H1 (cell line): Measurements from ENCODE around the gene GPALPP1. TPM values are rescaled to one million over a fixed set of nuclear protein-coding genes. Genes with fewer than 3 reads are reported as not detected.

Experiments
- CTCF ChIA-PET: fragments of 300-600 bp; sonication (Branson Sonifier 250); formaldehyde crosslinking; loops from one replicate; lab custom pipeline; 2021; ENCODE audit not compliant: partially characterized antibody; lab: Charles Lee
- POLR2A ChIA-PET: fragments of 300-600 bp; sonication (Branson Sonifier 250); formaldehyde crosslinking; loops from one replicate; lab custom pipeline; 2021; ENCODE audit warnings: inconsistent platforms; ENCODE audit not compliant: partially characterized antibody; lab: Charles Lee
- DNase-seq, 2 experiments: peaks; one replicate each; pipeline versions ENCODE4 v3.0.0 to v3.0.0-alpha.2; 2010 to 2022; ENCODE audit warnings: low spot score in 2 of 2, low read depth in 1 of 2, mixed read lengths in 1 of 2
- FAIRE-seq: peaks from 2 replicates; lab custom pipeline; 2011; peaks lifted over from hg19 to GRCh38; lab: Jason Lieb, UNC
- H2AFZ ChIP-seq: 2 replicates; pipeline ENCODE4 v1.8.1; 2012; ENCODE audit warnings: low read length, inconsistent platforms
- H2AK5ac ChIP-seq: 2 replicates; pipeline ENCODE4 v1.6.1; 2013; ENCODE audit warnings: low read depth, low read length
- H2BK120ac ChIP-seq: replicated peaks from 2 replicates; pipeline ENCODE3; 2013; ENCODE audit warnings: low read depth, low read length, inconsistent platforms
- H2BK12ac ChIP-seq: 2 replicates; pipeline ENCODE4 v1.6.1; 2013; ENCODE audit warnings: low read depth, low read length
- H2BK15ac ChIP-seq: 2 replicates; pipeline ENCODE4 v1.6.1; 2013; ENCODE audit warnings: low read length
- H2BK20ac ChIP-seq: 2 replicates; pipeline ENCODE4 v1.6.1; 2013; ENCODE audit warnings: low read length
- H2BK5ac ChIP-seq: 2 replicates; pipeline ENCODE4 v1.6.1; 2013; ENCODE audit warnings: low read depth, low read length
- H3K14ac ChIP-seq: 2 replicates; pipeline ENCODE4 v1.6.1; 2013; ENCODE audit warnings: inconsistent platforms; ENCODE audit not compliant: insufficient read length
- H3K18ac ChIP-seq: 2 replicates; pipeline ENCODE4 v1.6.1; 2013; ENCODE audit warnings: low read length; ENCODE audit errors: extremely low read depth
- H3K23ac ChIP-seq: 2 replicates; pipeline ENCODE4 v1.6.1; 2013; ENCODE audit warnings: inconsistent platforms; ENCODE audit not compliant: insufficient read length
- H3K23me2 ChIP-seq: 2 replicates; pipeline ENCODE4 v1.6.1; 2013; ENCODE audit warnings: low read depth, low read length
- H3K27ac ChIP-seq: 2 replicates; pipeline ENCODE4 v1.6.1; 2011; ENCODE audit warnings: low read depth, low read length, inconsistent platforms
- H3K27me3 ChIP-seq, 4 experiments: replicated peaks in 1 of 4; 1 replicate in 1 of 4; 2 replicates in 3 of 4; pipeline versions ENCODE4 v1.6.1 to v1.8.1; 2011 to 2013; ENCODE audit warnings: low read length in 3 of 4, mild to moderate bottlenecking in 3 of 4, inconsistent platforms in 2 of 4, mixed read lengths in 2 of 4, moderate library complexity in 1 of 4; ENCODE audit not compliant: control insufficient read depth in 3 of 4, insufficient read depth in 3 of 4; ENCODE audit errors: extremely low read depth in 1 of 4
- H3K36me3 ChIP-seq, 4 experiments: 2 replicates each; pipeline versions ENCODE4 v1.6.1 to v1.8.1; 2011 to 2013; ENCODE audit warnings: mild to moderate bottlenecking in 4 of 4, low read length in 3 of 4, moderate library complexity in 2 of 4, control low read depth in 1 of 4, inconsistent platforms in 1 of 4; ENCODE audit not compliant: insufficient read depth in 4 of 4, control insufficient read depth in 2 of 4
- H3K4ac ChIP-seq: replicated peaks from 2 replicates; pipeline ENCODE3; 2013; ENCODE audit warnings: low read length, low read depth, mixed read lengths, inconsistent platforms; ENCODE audit not compliant: insufficient read length
- H3K4me1 ChIP-seq, 4 experiments: replicated peaks in 1 of 4; 1 replicate in 1 of 4; 2 replicates in 3 of 4; pipeline versions ENCODE4 v1.6.1 to v1.8.1; 2011 to 2013; ENCODE audit warnings: low read length in 3 of 4, inconsistent platforms in 2 of 4, mixed read lengths in 1 of 4; ENCODE audit not compliant: insufficient read depth in 4 of 4, control insufficient read depth in 3 of 4
- H3K4me2 ChIP-seq, 2 experiments: 2 replicates each; pipeline versions ENCODE4 v1.6.1 to v1.8.1; 2011 to 2013; ENCODE audit warnings: low read depth in 2 of 2, low read length in 2 of 2, control low read depth in 1 of 2, inconsistent platforms in 1 of 2, mild to moderate bottlenecking in 1 of 2; ENCODE audit not compliant: insufficient read depth in 1 of 2
- H3K4me3 ChIP-seq, 4 experiments: fragments of 200-600, 300-600 bp in 1 of 4; sonication (generic), shearing (Covaris generic), sonication (Bioruptor Twin) in 1 of 4; 2 replicates each; pipeline versions ENCODE4 v1.5.1 to v1.8.1; 2011 to 2016; ENCODE audit warnings: low read length in 4 of 4, low read depth in 3 of 4, control low read depth in 2 of 4, inconsistent platforms in 2 of 4, mild to moderate bottlenecking in 2 of 4, mixed read lengths in 1 of 4, moderate library complexity in 1 of 4; ENCODE audit not compliant: insufficient read depth in 2 of 4; ENCODE audit errors: extremely low read depth in 1 of 4
- H3K56ac ChIP-seq: replicated peaks from 2 replicates; pipeline ENCODE3; 2013; ENCODE audit warnings: low read depth, mild to moderate bottlenecking, mixed read lengths, low read length, inconsistent platforms; ENCODE audit not compliant: insufficient read length
- H3K79me1 ChIP-seq: 2 replicates; pipeline ENCODE4 v1.6.1; 2013; ENCODE audit warnings: low read depth, low read length, control low read depth
- H3K79me2 ChIP-seq, 2 experiments: 2 replicates each; pipeline versions ENCODE4 v1.6.1 to v1.8.1; 2012 to 2013; ENCODE audit warnings: low read length in 2 of 2, mild to moderate bottlenecking in 2 of 2, inconsistent platforms in 1 of 2; ENCODE audit not compliant: insufficient read depth in 2 of 2, control insufficient read depth in 1 of 2
- H3K9ac ChIP-seq, 4 experiments: replicated peaks in 1 of 4; 1 replicate in 1 of 4; 2 replicates in 3 of 4; pipeline versions ENCODE4 v1.6.1 to v1.8.1; 2011 to 2013; ENCODE audit warnings: low read depth in 3 of 4, low read length in 3 of 4, control low read depth in 2 of 4, mild to moderate bottlenecking in 2 of 4, moderate library complexity in 2 of 4, inconsistent platforms in 1 of 4; ENCODE audit errors: extremely low read depth in 1 of 4
- H3K9me3 ChIP-seq, 2 experiments: 2 replicates each; pipeline versions ENCODE4 v1.6.1 to v1.8.1; 2012 to 2013; ENCODE audit warnings: mild to moderate bottlenecking in 2 of 2, moderate library complexity in 2 of 2, control low read depth in 1 of 2, inconsistent platforms in 1 of 2, low read depth in 1 of 2, low read length in 1 of 2, mixed read lengths in 1 of 2; ENCODE audit not compliant: insufficient read depth in 2 of 2
- H4K20me1 ChIP-seq, 2 experiments: replicated peaks in 1 of 2; 2 replicates each; pipeline versions ENCODE3 to v1.8.1; 2011 to 2013; ENCODE audit warnings: inconsistent platforms in 2 of 2, low read length in 2 of 2, mild to moderate bottlenecking in 1 of 2; ENCODE audit not compliant: insufficient read depth in 2 of 2, control insufficient read depth in 1 of 2
- H4K5ac ChIP-seq: 2 replicates; pipeline ENCODE4 v1.6.1; 2013; ENCODE audit warnings: low read length, low read depth, mixed read lengths, inconsistent platforms; ENCODE audit not compliant: insufficient read length
- H4K8ac ChIP-seq: 2 replicates; pipeline ENCODE4 v1.8.0; 2013; ENCODE audit warnings: mild to moderate bottlenecking, moderate library complexity, low read length, inconsistent platforms; ENCODE audit not compliant: insufficient read depth; ENCODE audit errors: extremely low read depth
- H4K91ac ChIP-seq: replicated peaks from 2 replicates; pipeline ENCODE3; 2013; ENCODE audit warnings: low read length, mixed read lengths, inconsistent platforms; ENCODE audit not compliant: insufficient read length
- JUND ChIP-seq: IDR thresholded peaks from 2 replicates; pipeline ENCODE4 v1.6.1; 2011; ENCODE audit warnings: mild to moderate bottlenecking, improper control_type of control experiment, low read length
- RNF2 ChIP-seq: fragments of 200-900, 300-1000 bp; sonication (generic); IDR thresholded peaks from 2 replicates; pipeline ENCODE4 v1.7.1; 2016; ENCODE audit warnings: borderline replicate concordance, low read depth, mild to moderate bottlenecking, antibody characterized with exemption, low read length; ENCODE audit not compliant: poor library complexity, severe bottlenecking; ENCODE audit errors: missing control alignments
- SIN3A ChIP-seq, 2 experiments: IDR thresholded peaks in 1 of 2; conservative IDR thresholded peaks in 1 of 2; 2 replicates each; pipeline ENCODE4 v1.6.1; 2011 to 2012; ENCODE audit warnings: low read length in 2 of 2, improper control_type of control experiment in 1 of 2, low read depth in 1 of 2, mild to moderate bottlenecking in 1 of 2
- WGBS, 2 experiments: shearing (Covaris generic) in 1 of 2; methylation state at CpG; one replicate each; pipeline versions ENCODE4 v1.1.6 to v1.1.7; 2013 to 2015; ENCODE audit warnings: low lambda C conversion rate in 2 of 2, mixed read lengths in 2 of 2, inconsistent platforms in 1 of 2, low coverage in 1 of 2, missing lambda C conversion rate in 1 of 2; ENCODE audit not compliant: insufficient replicate concordance in 2 of 2, insufficient coverage in 1 of 2, insufficient read length in 1 of 2; ENCODE audit errors: extremely low coverage in 1 of 2, missing lambda C conversion rate in 1 of 2; 5-methylcytosine and 5-hydroxymethylcytosine counted together
- polyA plus RNA-seq, 7 experiments: library from polyadenylated mRNA; depleted of rRNA in 3 of 7; stranded (reverse) in 5 of 7; unstranded in 2 of 7; fragments of >200 nt in 5 of 7; fragments of 200-250 nt in 2 of 7; gene quantifications; 1 replicate in 5 of 7; 2 replicates in 1 of 7; 4 replicates in 1 of 7; pipeline versions ENCODE4 v1.2.1 to v1.2.3, GENCODE V29; 2011 to 2013; ENCODE audit warnings: missing spikeins in 2 of 7, mixed read lengths in 2 of 7
- total RNA-seq: library from RNA; stranded (reverse); fragmentation: NEBNext Ultra II Directional; extraction: Animal tissue kit (Norgen Biotek cat#: 25700); gene quantifications from 2 replicates; pipeline ENCODE4 v1.2.1, GENCODE V29; 2021

GPALPP1 gene
- total and polyA plus RNA-seq, 2 of the 8 experiments (the other 6 are each of a cell fraction or from before 2014, with no cell fraction given), result 8.5 to 26.1 TPM

DNA sequence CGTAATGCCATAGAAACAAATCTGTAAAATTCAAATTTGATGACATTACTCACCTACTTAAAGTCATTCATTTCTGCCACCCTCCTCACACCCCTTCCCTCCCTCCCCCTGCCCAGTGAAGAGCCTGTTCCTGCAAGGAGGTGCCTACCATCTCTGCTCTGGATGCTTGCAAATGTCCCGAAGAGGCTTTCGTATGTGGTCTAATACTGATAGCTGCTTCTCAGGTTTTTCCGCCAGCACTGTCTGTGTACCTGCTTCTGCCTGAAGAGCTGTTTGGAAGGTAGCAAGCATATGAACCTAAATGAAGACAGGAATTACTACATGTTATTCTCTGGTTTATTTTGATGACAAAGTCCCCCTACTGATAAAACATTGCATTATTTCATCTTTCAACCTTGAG lies 57.1 kb downstream of the GPALPP1 start:
- H3K27ac ChIP-seq, result no peak overlapping the region
- H3K14ac ChIP-seq, result no peak overlapping the region
- no peak overlapping the region for H4K5ac ChIP-seq
- no peak overlapping the region for H3K4ac ChIP-seq
- no peaks in the 10 kb centered on the region for H3K79me2 ChIP-seq
- ChIA-PET CTCF (interaction anchor here (0.6 to 6.1 kb wide), 58 partner anchors 10 to 505 kb away, joined by 3 to 87 read pairs (median 4); no protein-coding TSS in a partner anchor), POLR2A (interaction anchor here (0.6 to 1.3 kb wide), 7 partner anchors 20 to 316 kb away, joined by 3 to 4 read pairs (median 3); partner anchors contain the start of gene TPT1)
- DNase-seq, result no peak
- H3K4me1 ChIP-seq, result no peaks in the 10 kb centered on the region; a peak in 1 of 7 replicates
- H3K4me2 ChIP-seq, result peak overlapping the region; percentile 3 to 70; a peak in 3 of 4 replicates
- WGBS, 2 experiments, result 83% methylated on average over 4 of the region's 4 CpGs; no CpG with 5 or more reads in 1 of the 2 experiments
- H3K36me3 ChIP-seq, result no peaks in the 10 kb centered on the region
- no peak overlapping the region for H3K18ac ChIP-seq
- no peaks in the 10 kb centered on the region for H4K20me1 ChIP-seq
- no peak overlapping the region for H3K56ac ChIP-seq
- H2BK5ac ChIP-seq, result no peak overlapping the region
- no peaks in the 10 kb centered on the region for H3K23me2 ChIP-seq
- no peak overlapping the region for H4K8ac ChIP-seq
- H4K91ac ChIP-seq, result no peak overlapping the region
- no peaks in the 10 kb centered on the region for H3K27me3 ChIP-seq
- no peak overlapping the region; the same call in 1 of the 2 replicates for H2BK12ac ChIP-seq
- H2AFZ ChIP-seq, result peak overlapping the region; percentile 99
- no peak overlapping the region; the same call in 1 of the 2 replicates for H2AK5ac ChIP-seq
- no peak overlapping the region for H2BK20ac ChIP-seq
- no peaks in the 10 kb centered on the region for H3K79me1 ChIP-seq
- H3K23ac ChIP-seq, result no peak overlapping the region
- no peak for FAIRE-seq
- H2BK120ac ChIP-seq, result no peak overlapping the region
- H3K9me3 ChIP-seq, result no peaks in the 10 kb centered on the region
- no peak overlapping the region for H2BK15ac ChIP-seq
- peak overlapping the region; percentile 14 to 59 (median 50); a peak in 5 of 8 replicates for H3K4me3 ChIP-seq
- H3K9ac ChIP-seq, result no peak overlapping the region
- no peak for TF ChIP-seq RNF2
- no peak for TF ChIP-seq SIN3A (conservative IDR thresholded peaks at IDR 0.05 in 1 of 2, IDR thresholded peaks at IDR 0.05 in 1 of 2; ENCODE audit: low read depth in 1 of 2, low read length in 2 of 2)
- TF ChIP-seq JUND, result no peak
